Cardiac muscle cell (in vitro differentiated cells and primary cell): Measurements from ENCODE around the gene MAST3. TPM values are rescaled to one million over a fixed set of nuclear protein-coding genes. Genes with fewer than 3 reads are reported as not detected.

Experiments used
- DNase-seq, 2 donors: peaks; one replicate each; pipeline versions ENCODE4 v3.0.0 to v3.0.0-alpha.2; 2010 to 2017; ENCODE audit warnings: low read depth in 1 of 2, low spot score in 1 of 2
- H3K27ac ChIP-seq: fragments of 200-600 bp; sonication (generic); 2 replicates; pipeline ENCODE4 v1.5.1; 2016
- H3K27me3 ChIP-seq: fragments of 200-600 bp; sonication (generic); 2 replicates; pipeline ENCODE4 v1.6.0; 2016; ENCODE audit warnings: control low read depth
- H3K36me3 ChIP-seq: fragments of 200-600 bp; sonication (generic); 2 replicates; pipeline ENCODE4 v1.5.1; 2016; ENCODE audit warnings: control low read depth
- H3K4me1 ChIP-seq: fragments of 200-600 bp; sonication (generic); 2 replicates; pipeline ENCODE4 v1.8.1; 2017; ENCODE audit warnings: low read depth, mild to moderate bottlenecking, mixed run types
- H3K4me3 ChIP-seq: fragments of 200-600 bp; sonication (generic); 2 replicates; pipeline ENCODE4 v1.5.1; 2016; ENCODE audit warnings: mild to moderate bottlenecking
- H3K9me3 ChIP-seq: fragments of 200-600 bp; sonication (generic); 2 replicates; pipeline ENCODE4 v1.5.1; 2017; ENCODE audit warnings: low read depth, mild to moderate bottlenecking, control low read depth
- polyA plus RNA-seq: library from polyadenylated mRNA; unstranded; fragments of >200 nt; fragmentation: Nextera tagmentation; extraction: Ambion mirVana; gene quantifications from 2 replicates; pipeline ENCODE4 v1.2.1, GENCODE V29; 2016
- total RNA-seq: library from RNA; depleted of rRNA; stranded (reverse); fragments of >200 nt; gene quantifications from 2 replicates; pipeline ENCODE4 v1.2.3, GENCODE V29; 2016
- TF ChIP-seq, protein P1 (sequence below): IDR thresholded peaks from 2 replicates; pipeline ENCODE4 v1.5.1; 2012; ENCODE audit warnings: low read depth, mild to moderate bottlenecking, low read length

Gene MAST3
- total and polyA plus RNA-seq, 2 experiments from 2014 or later = 5.5 to 8.1 TPM

DNA sequence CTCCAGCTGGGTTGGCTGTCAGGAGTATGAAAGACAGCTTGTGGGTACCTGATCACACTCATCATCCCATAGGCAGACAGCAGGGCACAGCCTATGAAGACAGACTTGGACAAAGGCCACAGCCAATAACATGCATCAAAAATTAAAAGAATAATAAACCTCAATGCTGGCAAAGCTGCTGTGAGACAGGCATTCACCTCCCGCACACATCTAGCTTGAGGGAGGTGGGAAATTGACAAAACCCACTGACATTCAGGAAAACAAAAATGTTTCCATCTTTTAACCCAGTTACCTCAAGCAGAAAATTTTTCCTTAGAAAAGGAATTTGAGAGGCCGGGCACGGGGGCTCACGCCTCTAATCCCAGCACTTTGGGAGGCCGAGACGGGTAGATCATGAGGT lies 25.2 kb upstream of the MAST3 start:
- Histone ChIP-seq H3K9me3 (no peaks in the 10 kb centered on the region), H3K27me3 (no peaks in the 10 kb centered on the region), H3K36me3 (no peaks in the 10 kb centered on the region), H3K4me3 (no peak overlapping the region), H3K4me1 (no peaks in the 10 kb centered on the region), H3K27ac (no peak overlapping the region)
- TF ChIP-seq, protein P1, sequence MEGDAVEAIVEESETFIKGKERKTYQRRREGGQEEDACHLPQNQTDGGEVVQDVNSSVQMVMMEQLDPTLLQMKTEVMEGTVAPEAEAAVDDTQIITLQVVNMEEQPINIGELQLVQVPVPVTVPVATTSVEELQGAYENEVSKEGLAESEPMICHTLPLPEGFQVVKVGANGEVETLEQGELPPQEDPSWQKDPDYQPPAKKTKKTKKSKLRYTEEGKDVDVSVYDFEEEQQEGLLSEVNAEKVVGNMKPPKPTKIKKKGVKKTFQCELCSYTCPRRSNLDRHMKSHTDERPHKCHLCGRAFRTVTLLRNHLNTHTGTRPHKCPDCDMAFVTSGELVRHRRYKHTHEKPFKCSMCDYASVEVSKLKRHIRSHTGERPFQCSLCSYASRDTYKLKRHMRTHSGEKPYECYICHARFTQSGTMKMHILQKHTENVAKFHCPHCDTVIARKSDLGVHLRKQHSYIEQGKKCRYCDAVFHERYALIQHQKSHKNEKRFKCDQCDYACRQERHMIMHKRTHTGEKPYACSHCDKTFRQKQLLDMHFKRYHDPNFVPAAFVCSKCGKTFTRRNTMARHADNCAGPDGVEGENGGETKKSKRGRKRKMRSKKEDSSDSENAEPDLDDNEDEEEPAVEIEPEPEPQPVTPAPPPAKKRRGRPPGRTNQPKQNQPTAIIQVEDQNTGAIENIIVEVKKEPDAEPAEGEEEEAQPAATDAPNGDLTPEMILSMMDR = no peak
- no peak for DNase-seq

DNA sequence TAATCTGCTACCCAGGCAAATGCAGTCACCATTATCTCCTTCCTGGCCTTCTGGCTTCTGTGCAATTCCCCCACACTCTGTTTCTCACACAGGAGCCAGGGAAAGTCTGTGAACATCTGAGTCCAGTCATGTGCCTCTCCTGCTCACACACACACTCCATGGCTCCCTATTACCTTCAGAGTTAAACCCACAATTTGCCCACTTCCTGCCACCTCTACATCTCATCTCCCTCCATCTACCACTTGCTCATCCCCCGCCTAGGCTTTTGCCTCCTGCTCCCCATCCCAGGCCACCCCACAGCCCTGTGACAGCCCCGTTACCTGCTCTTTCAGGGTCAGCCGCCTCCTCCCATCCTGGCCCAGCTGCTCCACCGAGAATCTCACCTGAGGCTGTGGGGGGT lies 24.4 kb upstream of the MAST3 start:
- no peaks in the 10 kb centered on the region for H3K9me3 ChIP-seq
- no peak for DNase-seq
- TF ChIP-seq, protein P1 = no peak
- no peaks in the 10 kb centered on the region for H3K36me3 ChIP-seq
- H3K27me3 ChIP-seq = no peaks in the 10 kb centered on the region
- H3K4me1 ChIP-seq = no peaks in the 10 kb centered on the region
- H3K4me3 ChIP-seq = no peak overlapping the region
- H3K27ac ChIP-seq = no peak overlapping the region

DNA sequence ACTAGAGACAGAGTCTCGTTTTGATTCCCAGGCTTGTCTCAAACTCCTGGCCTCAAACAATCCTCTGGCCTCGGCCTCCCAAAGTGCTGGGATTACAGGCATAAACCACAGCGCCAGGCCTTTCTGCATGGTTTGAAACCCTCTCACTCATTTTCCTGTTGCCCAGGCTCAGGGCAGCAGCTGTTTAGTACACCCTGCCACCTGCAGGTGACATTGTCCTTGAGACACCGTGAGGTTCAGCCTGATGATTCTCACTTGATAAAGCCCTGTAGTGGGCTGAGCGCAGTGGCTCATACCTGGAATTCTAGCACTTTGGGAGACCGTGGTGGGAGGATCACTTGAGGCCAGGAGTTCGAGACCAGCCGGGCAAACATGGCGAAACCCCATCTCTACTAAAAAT lies 23.4 kb upstream of the MAST3 start:
- H3K27ac ChIP-seq = no peak overlapping the region
- no peaks in the 10 kb centered on the region for H3K9me3 ChIP-seq
- no peaks in the 10 kb centered on the region for H3K4me1 ChIP-seq
- no peak overlapping the region for H3K4me3 ChIP-seq
- DNase-seq = no peak
- no peaks in the 10 kb centered on the region for H3K27me3 ChIP-seq
- no peaks in the 10 kb centered on the region for H3K36me3 ChIP-seq
- TF ChIP-seq, protein P1 = no peak

DNA sequence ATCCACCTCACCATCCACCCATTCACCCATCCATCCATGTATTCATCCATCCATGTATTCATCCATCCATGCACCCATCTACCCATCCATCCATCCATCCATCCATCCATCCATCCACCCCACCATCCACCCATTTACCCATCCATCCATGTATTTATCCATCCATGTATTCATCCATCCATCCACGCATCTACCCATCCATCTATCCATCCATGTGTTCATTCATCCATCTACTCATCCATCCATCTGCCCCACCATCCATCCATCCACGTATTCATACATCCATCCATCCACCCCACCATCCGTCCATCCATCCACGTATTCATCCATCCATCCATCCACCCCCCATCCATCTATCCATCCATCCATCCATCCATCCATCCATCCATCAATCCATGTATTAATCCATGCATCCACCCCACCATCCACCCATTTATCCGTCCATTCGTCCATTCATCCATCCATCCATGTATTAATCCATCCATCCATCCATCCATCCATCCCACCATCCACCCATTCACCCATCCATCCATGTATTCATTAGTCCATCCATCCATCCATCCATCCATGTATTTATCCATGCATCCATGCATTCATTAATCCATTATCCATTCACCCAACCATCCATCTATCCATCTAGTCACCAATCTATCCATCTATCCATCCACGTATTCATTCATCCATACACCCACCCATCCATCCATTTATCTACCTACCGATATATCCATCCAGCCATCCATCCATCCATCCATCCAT lies 13.5 kb upstream of the MAST3 start:
- Histone ChIP-seq H3K4me3 (no peak overlapping the region), H3K27me3 (no peaks in the 10 kb centered on the region), H3K4me1 (no peaks in the 10 kb centered on the region), H3K9me3 (no peaks in the 10 kb centered on the region), H3K36me3 (no peaks in the 10 kb centered on the region), H3K27ac (no peak overlapping the region)
- TF ChIP-seq, protein P1 = no peak
- DNase-seq = no peak

DNA sequence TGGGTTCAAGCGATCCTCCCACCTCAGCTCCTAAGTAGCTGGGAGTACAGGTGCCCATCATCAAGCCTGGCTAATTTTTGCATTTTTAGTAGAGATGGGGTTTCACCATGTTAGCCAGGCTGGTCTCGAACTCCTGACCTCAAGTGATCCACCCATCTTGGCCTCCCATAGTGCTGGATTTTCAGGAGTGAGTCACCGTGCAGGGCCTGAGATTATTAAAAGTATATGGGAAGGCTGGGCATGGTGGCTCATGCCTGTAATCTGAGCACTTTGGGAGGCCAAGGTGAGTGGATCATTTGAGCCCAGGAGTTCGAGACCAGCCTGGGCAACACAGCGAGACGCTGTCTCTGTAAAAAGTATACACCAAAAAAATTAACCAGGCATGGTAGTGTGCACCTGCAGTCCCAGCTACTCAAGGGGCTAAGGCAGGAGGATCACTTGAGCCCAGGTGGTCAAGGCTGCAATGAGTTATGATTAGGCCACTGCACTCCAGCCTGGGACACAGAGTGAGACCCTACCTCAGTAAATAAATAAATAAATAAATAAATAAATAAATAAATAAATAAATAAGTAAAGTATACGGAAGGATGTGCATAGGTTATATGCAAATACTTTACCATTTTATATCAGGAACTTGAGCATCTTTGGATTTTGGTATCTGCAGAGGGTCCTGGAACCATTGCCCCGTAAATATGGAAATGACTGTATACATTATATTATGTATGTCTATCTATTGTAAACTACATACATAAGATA lies 11.7 kb upstream of the MAST3 start:
- Histone ChIP-seq H3K36me3 (no peaks in the 10 kb centered on the region), H3K27ac (no peak overlapping the region), H3K4me1 (no peaks in the 10 kb centered on the region), H3K27me3 (no peaks in the 10 kb centered on the region), H3K4me3 (no peak overlapping the region), H3K9me3 (no peaks in the 10 kb centered on the region)
- TF ChIP-seq, protein P1 = no peak
- DNase-seq = no peak
